Tibial nerve (tissue), 3 donors: ENCODE data around the gene P3R3URF.

Experiments used
- CTCF ChIP-seq, 5 experiments: fragments of 200-600 bp in 3 of 5; fragments of 450-650 bp in 2 of 5; sonication (generic) in 3 of 5; IDR thresholded peaks; one replicate each; pipeline ENCODE4 v1.5.1; 2016 to 2019; ENCODE audit warnings: antibody characterized with exemption in 5 of 5, mild to moderate bottlenecking in 3 of 5, moderate library complexity in 2 of 5
- POLR2A ChIP-seq, 2 donors: fragments of 450-650 bp; IDR thresholded peaks; one replicate each; pipeline ENCODE4 v1.6.1; 2017; ENCODE audit warnings: antibody characterized with exemption in 2 of 2, mild to moderate bottlenecking in 2 of 2, moderate library complexity in 2 of 2

GRCh38 chr1:46174448-46175231, 1.6 kb downstream of the P3R3URF start, which contains the start of gene TSPAN1:
- TF ChIP-seq POLR2A (IDR thresholded peaks at IDR 0.05) (no peak), CTCF (IDR thresholded peaks at IDR 0.05) (no peak)
